ENCODE data around the gene NELFE.

DNA sequence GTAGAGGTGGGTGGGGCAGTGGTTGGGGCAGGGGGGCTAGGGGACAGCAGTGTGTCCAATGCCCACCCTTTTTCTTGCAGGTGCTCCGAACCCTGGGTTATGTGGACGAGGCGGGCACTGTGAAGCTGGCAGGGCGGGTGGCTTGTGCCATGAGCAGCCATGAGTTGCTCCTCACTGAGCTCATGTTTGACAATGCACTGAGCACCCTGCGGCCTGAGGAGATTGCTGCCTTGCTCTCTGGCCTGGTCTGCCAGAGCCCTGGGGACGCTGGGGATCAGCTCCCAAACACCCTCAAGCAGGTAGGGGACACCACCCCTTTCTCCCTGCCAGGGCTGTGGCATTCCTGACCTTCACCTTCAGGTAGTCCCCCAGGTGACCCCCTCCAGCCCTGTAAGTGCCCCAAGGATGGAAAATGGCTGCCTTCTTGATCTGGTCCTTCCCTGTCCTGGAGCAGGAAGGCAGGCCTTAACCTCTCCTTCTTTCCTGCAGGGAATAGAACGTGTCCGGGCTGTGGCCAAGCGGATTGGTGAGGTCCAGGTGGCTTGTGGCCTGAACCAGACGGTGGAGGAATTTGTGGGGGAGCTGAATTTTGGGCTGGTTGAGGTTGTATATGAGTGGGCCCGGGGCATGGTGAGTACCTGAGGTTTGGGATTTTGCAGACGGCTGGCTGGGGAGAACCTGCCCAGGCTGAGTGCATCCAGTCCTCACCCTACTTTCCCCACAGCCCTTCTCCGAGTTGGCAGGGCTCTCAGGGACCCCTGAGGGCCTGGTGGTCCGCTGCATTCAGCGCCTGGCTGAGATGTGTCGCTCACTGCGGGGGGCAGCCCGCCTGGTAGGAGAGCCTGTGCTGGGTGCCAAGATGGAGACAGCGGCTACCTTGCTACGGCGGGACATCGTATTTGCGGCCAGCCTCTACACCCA, 10.3 kb upstream of the NELFE start:
- TF ChIP-seq, protein P1, sequence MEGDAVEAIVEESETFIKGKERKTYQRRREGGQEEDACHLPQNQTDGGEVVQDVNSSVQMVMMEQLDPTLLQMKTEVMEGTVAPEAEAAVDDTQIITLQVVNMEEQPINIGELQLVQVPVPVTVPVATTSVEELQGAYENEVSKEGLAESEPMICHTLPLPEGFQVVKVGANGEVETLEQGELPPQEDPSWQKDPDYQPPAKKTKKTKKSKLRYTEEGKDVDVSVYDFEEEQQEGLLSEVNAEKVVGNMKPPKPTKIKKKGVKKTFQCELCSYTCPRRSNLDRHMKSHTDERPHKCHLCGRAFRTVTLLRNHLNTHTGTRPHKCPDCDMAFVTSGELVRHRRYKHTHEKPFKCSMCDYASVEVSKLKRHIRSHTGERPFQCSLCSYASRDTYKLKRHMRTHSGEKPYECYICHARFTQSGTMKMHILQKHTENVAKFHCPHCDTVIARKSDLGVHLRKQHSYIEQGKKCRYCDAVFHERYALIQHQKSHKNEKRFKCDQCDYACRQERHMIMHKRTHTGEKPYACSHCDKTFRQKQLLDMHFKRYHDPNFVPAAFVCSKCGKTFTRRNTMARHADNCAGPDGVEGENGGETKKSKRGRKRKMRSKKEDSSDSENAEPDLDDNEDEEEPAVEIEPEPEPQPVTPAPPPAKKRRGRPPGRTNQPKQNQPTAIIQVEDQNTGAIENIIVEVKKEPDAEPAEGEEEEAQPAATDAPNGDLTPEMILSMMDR (IDR thresholded peaks at IDR 0.05) = no peak
- no peak for TF ChIP-seq POLR2A (IDR thresholded peaks at IDR 0.05)

Data from esophagus squamous epithelium (tissue), 4 donors.